ENCODE measurements around the gene BDKRB2. TPM values are rescaled to one million over a fixed set of nuclear protein-coding genes. Genes with fewer than 3 reads are reported as not detected.

Gene BDKRB2
- total and polyA plus RNA-seq, 2 of the 13 experiments (the other 11 are each of a cell fraction or from before 2014, with no cell fraction given) = 0.03 TPM; not detected in 1

- no peak for ATAC-seq
- no TSS peak for BruUV-seq (replicated peaks)
- H3K36me3 ChIP-seq (replicated peaks in 1 of 2; ENCODE audit: control insufficient read depth in 1 of 2, insufficient read depth in 2 of 2, low read length in 2 of 2) = no peaks in the 10 kb centered on the region
- H3K9ac ChIP-seq (ENCODE audit: insufficient read depth, low read depth, low read length) = no peak overlapping the region
- ChIA-PET CTCF (ENCODE audit: low intra/inter-chr PET ratio, low total read pairs) (no interaction called here), POLR2A (no interaction called here)
- no peaks in the 10 kb centered on the region for H3K79me2 ChIP-seq (ENCODE audit: insufficient read depth, low read length)
- DNase-seq (ENCODE audit: low spot score) = no peak
- H3K27ac ChIP-seq (ENCODE audit: extremely low read length, insufficient read depth, low read length) = no peak overlapping the region
- H3K4me3 ChIP-seq (replicated peaks in 1 of 3; ENCODE audit: insufficient read depth in 1 of 3, low read depth in 2 of 3, low read length in 3 of 3) = no peak overlapping the region
- no peak overlapping the region for H3K4me2 ChIP-seq (ENCODE audit: low read depth, low read length)
- in situ Hi-C loops (cut with HindIII; ENCODE audit: extremely low pct_ligation_motif_present, low pct_unique_long_range_greater_than_20kb) = no loop called here
- no peaks in the 10 kb centered on the region for H4K20me1 ChIP-seq (ENCODE audit: insufficient read depth, low read length)
- no peak for FAIRE-seq
- WGBS (ENCODE audit: low lambda C conversion rate) = 50% methylated on average over 11 of the region's 11 CpGs
- H3K27me3 ChIP-seq (ENCODE audit: control insufficient read depth in 1 of 2, insufficient read depth in 2 of 2, low read length in 2 of 2) = peaks cover 0 to 14% of the 10 kb centered on the region in 2 experiments; a peak in 2 of 5 replicates
- no peak overlapping the region for H2AFZ ChIP-seq (ENCODE audit: low read length)
- H3K9me3 ChIP-seq (ENCODE audit: low read length) = no peaks in the 10 kb centered on the region
- no peaks in the 10 kb centered on the region for H3K4me1 ChIP-seq (ENCODE audit: insufficient read depth, low read length)
- intact Hi-C loops (cut with micrococcal nuclease; ENCODE audit: unreplicated experiment) = no loop called here
- TF ChIP-seq ZNF891 (CRISPR knock-in tag; IDR thresholded peaks at IDR 0.05) = no peak
- TF ChIP-seq HDAC6 (IDR thresholded peaks at IDR 0.05; ENCODE audit: low read depth, low read length) = no peak
- no peak for TF ChIP-seq AGO2 (optimal IDR thresholded peaks at IDR 0.05; ENCODE audit: low read depth, low read length)
- no peak for TF ChIP-seq HNRNPUL1 (IDR thresholded peaks at IDR 0.05; ENCODE audit: low read depth, low read length)
- no peak for TF ChIP-seq FOXP1 (IDR thresholded peaks at IDR 0.05)
- TF ChIP-seq FOXP1 (CRISPR knock-in tag; IDR thresholded peaks at IDR 0.05) = no peak
- no peak for TF ChIP-seq ZNF180 (CRISPR knock-in tag; IDR thresholded peaks at IDR 0.05; ENCODE audit: borderline replicate concordance, low read depth)
- TF ChIP-seq ZBTB14 (CRISPR knock-in tag; IDR thresholded peaks at IDR 0.05) = no peak
- no peak for TF ChIP-seq ELF3 (CRISPR knock-in tag; IDR thresholded peaks at IDR 0.05)
- TF ChIP-seq GMEB2 (CRISPR knock-in tag; IDR thresholded peaks at IDR 0.05; ENCODE audit: low read depth) = no peak
- TF ChIP-seq HINFP (CRISPR knock-in tag; IDR thresholded peaks at IDR 0.05; ENCODE audit: low read depth) = no peak
- TF ChIP-seq RARG (CRISPR knock-in tag; IDR thresholded peaks at IDR 0.05; ENCODE audit: low read depth) = no peak
- no peak for TF ChIP-seq EZH2 (conservative IDR thresholded peaks at IDR 0.05; ENCODE audit: low read depth, low read length)
- TF ChIP-seq CBFB (CRISPR knock-in tag; IDR thresholded peaks at IDR 0.05) = no peak
- TF ChIP-seq DNMT1 (CRISPR knock-in tag; IDR thresholded peaks at IDR 0.05) = no peak
- TF ChIP-seq ZNF780A (CRISPR knock-in tag; IDR thresholded peaks at IDR 0.05) = no peak
- no peak for TF ChIP-seq HMGXB4 (CRISPR knock-in tag; IDR thresholded peaks at IDR 0.05; ENCODE audit: borderline replicate concordance in 1 of 2, low read depth in 1 of 2)
- TF ChIP-seq NKX3-1 (CRISPR knock-in tag; IDR thresholded peaks at IDR 0.05) = no peak
- no peak for TF ChIP-seq ZNF75D (CRISPR knock-in tag; IDR thresholded peaks at IDR 0.05; ENCODE audit: borderline replicate concordance)
Measured at GRCh38 chr14:96232506-96232905, 27.9 kb downstream of the BDKRB2 start.
